K562 (cell line): ENCODE results near the gene ANXA9. TPM values are rescaled to one million over a fixed set of nuclear protein-coding genes. Genes with fewer than 3 reads are reported as not detected.

Experiments used
- ATAC-seq: fragments of 200-7000 bp; cut with Tn5 transposase; 3 replicates; pipeline ENCODE4 v1.9.1; 2020; ENCODE audit warnings: moderate library complexity
- BruUV-seq: library from RNA; stranded (reverse); fragments of 400-500 nt; replicated peaks from 2 replicates; lab custom pipeline; 2021; lab: Mats Ljungman, UMichigan
- CTCF ChIA-PET: fragments of 300-600 bp; formaldehyde crosslinking; extraction: SDS; loops from one replicate; lab custom pipeline; 2021; ENCODE audit warnings: low intra/inter-chr PET ratio; lab: Yijun Ruan, JAX
- POLR2A ChIA-PET: fragments of 300-600, 350-650 bp; sonication (Branson Sonifier 250); formaldehyde crosslinking; extraction: SDS; loops from one replicate; lab custom pipeline; 2021; ENCODE audit warnings: antibody characterized with exemption, inconsistent platforms; lab: Yijun Ruan, JAX
- DNase-seq, 4 experiments: peaks; one replicate each; pipeline versions ENCODE4 v3.0.0 to v3.0.0-alpha.2; 2011 to 2018; ENCODE audit warnings: low spot score in 3 of 4, mixed read lengths in 3 of 4; ENCODE audit errors: extremely low read depth in 1 of 4
- FAIRE-seq: peaks from 2 replicates; lab custom pipeline; 2011; peaks lifted over from hg19 to GRCh38; lab: Jason Lieb, UNC
- H2AFZ ChIP-seq: 2 replicates; pipeline ENCODE4 v1.6.0; 2011; ENCODE audit warnings: low read depth, low read length, control low read depth, inconsistent platforms
- H3K27ac ChIP-seq: fragments of 200-600 bp; 3 replicates; pipeline ENCODE4 v1.8.0; 2011; ENCODE audit warnings: low read depth, mild to moderate bottlenecking, control low read depth, inconsistent platforms, low read length, moderate library complexity, mixed read lengths; ENCODE audit errors: extremely low read depth
- H3K27me3 ChIP-seq, 2 experiments: fragments of 300-600 bp in 1 of 2; 2 replicates in 1 of 2; 3 replicates in 1 of 2; pipeline versions ENCODE4 v1.6.0 to v1.8.0; 2011; ENCODE audit warnings: inconsistent platforms in 2 of 2, low read length in 2 of 2, mild to moderate bottlenecking in 1 of 2, mixed read lengths in 1 of 2, moderate library complexity in 1 of 2; ENCODE audit not compliant: control insufficient read depth in 2 of 2, insufficient read depth in 2 of 2
- H3K36me3 ChIP-seq: fragments of 300-600 bp; 3 replicates; pipeline ENCODE4 v1.8.0; 2011; ENCODE audit warnings: mild to moderate bottlenecking, low read length, inconsistent platforms; ENCODE audit not compliant: control insufficient read depth, insufficient read depth
- H3K4me1 ChIP-seq, 2 experiments: fragments of 200-600 bp in 1 of 2; replicated peaks in 1 of 2; 2 replicates in 1 of 2; 3 replicates in 1 of 2; pipeline versions ENCODE4 v1.5.1 to v1.8.0; 2011; ENCODE audit warnings: inconsistent platforms in 2 of 2, low read length in 2 of 2, mild to moderate bottlenecking in 1 of 2, mixed read lengths in 1 of 2, moderate library complexity in 1 of 2; ENCODE audit not compliant: control insufficient read depth in 2 of 2, insufficient read depth in 2 of 2
- H3K4me2 ChIP-seq: 2 replicates; pipeline ENCODE4 v1.6.1; 2011; ENCODE audit warnings: low read length, control low read depth, inconsistent platforms, mixed read lengths; ENCODE audit not compliant: insufficient read depth
- H3K4me3 ChIP-seq: fragments of 200-600 bp; sonication (generic), shearing (Covaris generic); 2 replicates; pipeline ENCODE4 v1.5.1; 2016; ENCODE audit warnings: control low read depth, inconsistent platforms
- H3K79me2 ChIP-seq: fragments of 200-600 bp; 3 replicates; pipeline ENCODE4 v1.8.0; 2011; ENCODE audit warnings: low read length, inconsistent platforms; ENCODE audit not compliant: control insufficient read depth, insufficient read depth
- H3K9ac ChIP-seq, 2 experiments: 2 replicates each; pipeline versions ENCODE4 v1.6.0 to v1.6.1; 2011; ENCODE audit warnings: low read depth in 2 of 2, low read length in 2 of 2, control low read depth in 1 of 2, inconsistent platforms in 1 of 2, mild to moderate bottlenecking in 1 of 2, mixed read lengths in 1 of 2; ENCODE audit not compliant: insufficient read depth in 1 of 2
- H3K9me1 ChIP-seq: one replicate; pipeline ENCODE4 v1.6.0; 2011; ENCODE audit warnings: inconsistent platforms, mild to moderate bottlenecking, low read length, moderate library complexity; ENCODE audit not compliant: control insufficient read depth, insufficient read depth
- H3K9me3 ChIP-seq: replicated peaks from 2 replicates; pipeline ENCODE4 v1.5.1; 2011; ENCODE audit warnings: low read depth, low read length, inconsistent platforms; ENCODE audit not compliant: control insufficient read depth, insufficient read depth
- H4K20me1 ChIP-seq: replicated peaks from 2 replicates; pipeline ENCODE4 v1.6.1; 2011; ENCODE audit warnings: low read length, inconsistent platforms, mixed read lengths; ENCODE audit not compliant: control insufficient read depth, insufficient read depth
- ARID4B ChIP-seq: sonication (generic); formaldehyde crosslinking; IDR thresholded peaks from 2 replicates; pipeline ENCODE4 v1.8.0; 2022; ENCODE audit warnings: mild to moderate bottlenecking, missing genetic modification reagents
- WGBS: fragments of 100-300 bp; shearing (Covaris generic); methylation state at CpG from one replicate; pipeline ENCODE4 v1.1.6; 2016; ENCODE audit warnings: low coverage, mixed read lengths; ENCODE audit not compliant: insufficient coverage; ENCODE audit errors: missing lambda C conversion rate; 5-methylcytosine and 5-hydroxymethylcytosine counted together
- in situ Hi-C: fragments of 300-500 bp; cut with MboI; formaldehyde crosslinking; loops from 4 replicates; pipeline ENCODE4 v1.15.0; 2018; ENCODE audit warnings: inconsistent platforms, mixed read lengths
- intact Hi-C: fragments of 100-400 bp; cut with micrococcal nuclease; formaldehyde crosslinking; loops from 2 replicates; pipeline ENCODE4 v1.14.2; 2022
- polyA plus RNA-seq, 8 experiments: library from polyadenylated mRNA; depleted of rRNA in 4 of 8; stranded (reverse) in 5 of 8; unstranded in 3 of 8; fragments of >200 nt; fragmentation: Nextera tagmentation in 2 of 8; fragmentation: Illumina TruSeq in 1 of 8; extraction: Ambion mirVana in 2 of 8; extraction: Trizol in 1 of 8; gene quantifications; 2 replicates each; pipeline versions ENCODE4 v1.2.1 to v1.2.3, GENCODE V29; 2011 to 2014; ENCODE audit warnings: inconsistent platforms in 1 of 8, missing spikeins in 1 of 8
- total RNA-seq, 7 experiments: library from RNA; depleted of rRNA in 6 of 7; stranded (reverse); fragments of >200 nt in 6 of 7; fragmentation: Illumina TruSeq in 2 of 7; extraction: Trizol in 2 of 7; gene quantifications; 2 replicates each; pipeline versions ENCODE4 v1.2.1 to v1.2.3, GENCODE V29; 2011 to 2021; ENCODE audit warnings: low replicate concordance in 1 of 7
- TF ChIP-seq, protein P1 (sequence below): fragments of 250-450 bp; sonication (Bioruptor Pico); IDR thresholded peaks from 2 replicates; pipeline ENCODE4 v1.5.0; 2020; ENCODE audit warnings: mild to moderate bottlenecking

ANXA9 gene
- total and polyA plus RNA-seq, 9 of the 15 experiments (the other 6 are each of a cell fraction or from before 2014, with no cell fraction given) = 0.24 to 1.6 (median 0.57) TPM

DNA sequence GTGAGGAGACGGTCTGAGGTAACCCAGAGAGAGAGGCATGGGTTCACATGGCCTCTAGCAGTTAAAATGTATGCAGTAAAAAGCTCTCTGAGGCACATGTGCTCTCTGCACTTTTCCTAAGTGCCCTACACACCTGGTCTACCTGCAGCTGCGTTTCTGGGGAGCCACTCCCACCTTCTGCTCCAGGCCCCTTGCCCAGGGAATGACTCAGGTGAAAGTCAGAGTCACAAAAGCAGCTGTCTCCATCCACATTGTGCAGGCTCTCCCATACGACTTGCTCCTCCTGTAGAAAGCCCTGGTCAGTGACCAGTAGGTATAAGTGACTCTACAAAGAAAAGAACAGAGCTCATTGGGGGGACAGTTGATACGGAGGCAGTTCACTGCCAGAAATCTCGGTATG lies 15.9 kb downstream of the ANXA9 start:
- no peaks in the 10 kb centered on the region for H3K9me1 ChIP-seq
- H4K20me1 ChIP-seq = no peaks in the 10 kb centered on the region
- H3K4me3 ChIP-seq = no peak overlapping the region
- H3K36me3 ChIP-seq = peaks cover 11% of the 10 kb centered on the region; the same call in 2 of the 3 replicates
- in situ Hi-C loops = loop anchor here (5.0 to 10.0 kb wide), 2 partner anchors 433 to 741 kb away; partner anchors contain the start of gene CA14
- CTCF ChIA-PET = no interaction called here
- TF ChIP-seq, protein P1, sequence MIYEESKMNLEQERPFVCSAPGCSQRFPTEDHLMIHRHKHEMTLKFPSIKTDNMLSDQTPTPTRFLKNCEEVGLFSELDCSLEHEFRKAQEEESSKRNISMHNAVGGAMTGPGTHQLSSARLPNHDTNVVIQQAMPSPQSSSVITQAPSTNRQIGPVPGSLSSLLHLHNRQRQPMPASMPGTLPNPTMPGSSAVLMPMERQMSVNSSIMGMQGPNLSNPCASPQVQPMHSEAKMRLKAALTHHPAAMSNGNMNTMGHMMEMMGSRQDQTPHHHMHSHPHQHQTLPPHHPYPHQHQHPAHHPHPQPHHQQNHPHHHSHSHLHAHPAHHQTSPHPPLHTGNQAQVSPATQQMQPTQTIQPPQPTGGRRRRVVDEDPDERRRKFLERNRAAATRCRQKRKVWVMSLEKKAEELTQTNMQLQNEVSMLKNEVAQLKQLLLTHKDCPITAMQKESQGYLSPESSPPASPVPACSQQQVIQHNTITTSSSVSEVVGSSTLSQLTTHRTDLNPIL (CRISPR knock-in tag) = no peak
- TF ChIP-seq ARID4B (CRISPR knock-in tag) = 0 out of 2 replicates have a peak, but pooled peaks have one; percentile 10
- TF ChIP-seq, all 486 proteins: peak for 1
- WGBS = 49% methylated on average over 5 of the region's 5 CpGs
- Histone ChIP-seq H2AFZ (no peak overlapping the region), H3K9me3 (no peaks in the 10 kb centered on the region), H3K4me1 (peaks cover 42 to 53% of the 10 kb centered on the region in 2 experiments), H3K27ac (no peak overlapping the region), H3K4me2 (no peak overlapping the region), H3K79me2 (no peaks in the 10 kb centered on the region), H3K27me3 (no peaks in the 10 kb centered on the region), H3K9ac (no peak overlapping the region)
- POLR2A ChIA-PET = interaction anchor here (0.8 to 1.8 kb wide), 3 partner anchors 8 to 50 kb away, joined by 4 to 7 read pairs (median 4); partner anchors contain the start of gene MINDY1
- no TSS peak for BruUV-seq
- no peak for ATAC-seq
- DNase-seq = no peak
- no peak for FAIRE-seq
- intact Hi-C loops = loop anchor here (5.0 to 10.0 kb wide), 3 partner anchors 163 to 741 kb away; partner anchors contain the start of gene CA14
